Activated T-helper 2 cell treated with anti-CD3 and anti-CD28 coated beads, Interferon-gamma antibody, Interleukin-2, Interleukin-4, amounts not matched to agents 10 μg/mL and 5 μg/mL and 100 μg/mL, durations not matched to agents 14 hours and 24 hours and 36 hours (primary cell): ENCODE results near the gene CFTR. TPM values are rescaled to one million over a fixed set of nuclear protein-coding genes. Genes with fewer than 3 reads are reported as not detected.

Experiments used
- DNase-seq: peaks from one replicate; pipeline ENCODE4 v3.0.0; 2021; ENCODE audit warnings: low spot score
- H3K27ac Mint-ChIP-seq: one replicate; pipeline ENCODE4 v1.8.0; 2021; ENCODE audit warnings: mixed read lengths
- H3K27me3 Mint-ChIP-seq: one replicate; pipeline ENCODE4 v1.8.0; 2021; ENCODE audit warnings: low read depth, mixed read lengths
- H3K36me3 Mint-ChIP-seq: one replicate; pipeline ENCODE4 v1.8.0; 2021; ENCODE audit warnings: low read depth, mixed read lengths
- H3K4me1 Mint-ChIP-seq: one replicate; pipeline ENCODE4 v1.8.0; 2021; ENCODE audit warnings: low read depth, mixed read lengths
- H3K4me3 Mint-ChIP-seq: one replicate; pipeline ENCODE4 v1.8.0; 2021; ENCODE audit warnings: low read depth, mild to moderate bottlenecking, moderate library complexity, mixed read lengths
- H3K9me3 Mint-ChIP-seq: one replicate; pipeline ENCODE4 v1.8.0; 2021; ENCODE audit warnings: mixed read lengths
- intact Hi-C: fragments of 100-400 bp; cut with micrococcal nuclease; formaldehyde crosslinking; loops from one replicate; pipeline ENCODE4 v1.15.1; 2023
- total RNA-seq: library from RNA; stranded (reverse); gene quantifications from 2 replicates; pipeline ENCODE4 v1.2.3, GENCODE V29; 2022

The CFTR gene
- total RNA-seq, 1 donor from 2014 or later = not detected

DNA sequence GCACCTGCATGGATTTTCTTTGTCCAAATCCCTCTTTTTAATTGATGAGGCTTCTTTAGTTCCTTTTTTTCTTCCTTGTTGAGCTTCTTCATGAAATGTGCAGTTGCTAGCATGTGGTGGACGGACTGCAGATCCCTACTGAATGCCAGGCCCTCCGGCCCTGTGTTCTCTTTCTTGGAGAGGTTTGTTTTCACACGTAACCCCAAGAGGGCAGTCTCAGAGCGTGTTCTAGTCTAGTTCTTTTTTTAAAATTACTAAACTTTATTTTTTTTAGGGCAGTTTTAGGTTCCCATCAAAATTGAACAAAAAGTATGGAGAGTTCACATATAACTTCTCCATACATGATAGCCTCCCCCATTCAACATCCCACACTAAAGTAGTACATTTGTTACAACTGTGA, 190.0 kb downstream of the CFTR start:
- intact Hi-C loops = no loop called here
- Mint-ChIP-seq H3K36me3 (no peaks in the 10 kb centered on the region), H3K9me3 (no peaks in the 10 kb centered on the region), H3K27me3 (peaks cover 3% of the 10 kb centered on the region), H3K27ac (no peak overlapping the region), H3K4me1 (no peaks in the 10 kb centered on the region), H3K4me3 (no peak overlapping the region)
- DNase-seq = no peak

DNA sequence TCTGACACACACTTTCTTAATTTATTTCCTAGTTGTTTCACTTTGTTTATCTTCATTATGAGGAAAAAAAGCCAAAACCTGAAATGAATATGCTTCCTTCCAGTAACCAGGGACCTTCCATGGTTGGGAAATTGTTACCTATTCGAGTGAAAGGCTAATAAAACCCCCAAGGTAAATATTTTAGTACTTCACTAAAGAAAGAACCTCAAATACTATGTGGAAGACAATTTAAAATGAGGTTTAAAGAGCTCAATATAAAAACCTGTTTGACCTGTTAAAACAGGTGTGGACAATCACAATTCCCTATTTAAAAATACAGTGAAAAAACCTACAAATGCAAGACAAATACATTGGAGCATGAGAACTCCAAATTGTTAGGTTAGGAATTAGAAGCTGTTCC, 192.6 kb downstream of the CFTR start:
- H3K27ac Mint-ChIP-seq = no peak overlapping the region
- no peaks in the 10 kb centered on the region for H3K4me1 Mint-ChIP-seq
- DNase-seq = no peak
- peaks cover 3% of the 10 kb centered on the region for H3K27me3 Mint-ChIP-seq
- no peaks in the 10 kb centered on the region for H3K36me3 Mint-ChIP-seq
- no peak overlapping the region for H3K4me3 Mint-ChIP-seq
- intact Hi-C loops = no loop called here
- no peaks in the 10 kb centered on the region for H3K9me3 Mint-ChIP-seq

DNA sequence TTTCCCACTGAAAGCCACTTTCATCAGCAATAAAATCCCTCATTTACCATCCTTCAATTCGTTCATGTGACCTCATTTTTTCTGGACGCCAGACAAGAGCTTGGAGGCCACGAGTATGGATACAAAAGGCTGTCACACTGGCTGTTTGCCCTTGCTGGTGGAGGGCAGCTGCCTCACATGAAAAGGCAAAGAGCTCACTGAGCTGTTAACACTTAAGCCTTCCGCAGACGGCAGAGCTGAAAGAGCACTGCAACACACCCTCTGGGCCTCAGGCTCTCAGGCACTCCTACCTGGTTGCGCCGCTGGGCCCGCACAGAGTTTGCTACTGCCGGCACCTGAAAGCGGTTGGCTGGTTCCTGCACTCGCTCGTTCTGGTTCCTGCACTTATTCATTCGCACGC, 193.5 kb downstream of the CFTR start:
- Mint-ChIP-seq H3K4me1 (no peaks in the 10 kb centered on the region), H3K4me3 (no peak overlapping the region), H3K27me3 (peaks cover 2% of the 10 kb centered on the region), H3K9me3 (no peaks in the 10 kb centered on the region), H3K36me3 (no peaks in the 10 kb centered on the region), H3K27ac (no peak overlapping the region)
- DNase-seq = no peak
- intact Hi-C loops = no loop called here

DNA sequence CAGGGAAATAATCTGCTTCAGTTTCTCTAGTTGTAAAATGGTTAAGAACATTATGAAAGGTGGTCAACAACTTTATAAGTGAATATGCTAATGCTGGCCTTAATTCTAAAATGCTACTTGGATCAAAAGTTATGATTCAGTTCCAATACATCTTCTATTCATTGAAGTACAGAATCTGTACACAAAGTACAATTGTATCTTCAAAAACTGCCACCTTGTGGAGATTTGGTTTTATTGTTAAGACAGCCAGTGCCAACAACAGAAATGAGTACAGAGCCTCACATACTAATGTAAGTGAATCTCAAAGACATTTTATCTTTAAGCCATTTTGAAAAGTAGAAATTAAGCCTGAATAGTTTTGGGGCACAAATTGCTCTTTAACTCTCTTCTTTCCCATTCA, 194.0 kb downstream of the CFTR start:
- DNase-seq = no peak
- no peaks in the 10 kb centered on the region for H3K9me3 Mint-ChIP-seq
- H3K36me3 Mint-ChIP-seq = no peaks in the 10 kb centered on the region
- peaks cover 2% of the 10 kb centered on the region for H3K27me3 Mint-ChIP-seq
- no peak overlapping the region for H3K4me3 Mint-ChIP-seq
- H3K4me1 Mint-ChIP-seq = no peaks in the 10 kb centered on the region
- no peak overlapping the region for H3K27ac Mint-ChIP-seq
- intact Hi-C loops = no loop called here

DNA sequence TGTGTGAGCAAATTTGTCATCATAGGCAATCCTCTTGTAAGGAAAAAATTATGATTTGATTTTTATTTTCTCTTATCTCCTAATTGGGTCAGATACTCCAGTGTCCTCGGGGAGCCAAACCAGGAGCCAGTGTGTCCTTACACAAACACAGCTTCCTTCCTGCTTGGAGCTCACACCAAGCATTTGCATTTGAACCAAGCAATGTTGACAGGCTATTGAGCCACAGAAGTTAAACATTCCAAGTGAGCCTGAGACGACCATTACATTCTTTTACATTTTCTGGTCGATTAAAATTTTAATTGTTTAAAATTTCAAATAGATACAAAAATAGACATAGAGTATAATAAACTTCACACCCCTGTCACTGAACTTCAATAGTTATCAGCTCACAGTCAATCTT, 194.8 kb downstream of the CFTR start:
- no peak overlapping the region for H3K27ac Mint-ChIP-seq
- no peaks in the 10 kb centered on the region for H3K36me3 Mint-ChIP-seq
- intact Hi-C loops = no loop called here
- no peaks in the 10 kb centered on the region for H3K9me3 Mint-ChIP-seq
- H3K4me3 Mint-ChIP-seq = no peak overlapping the region
- no peak for DNase-seq
- H3K4me1 Mint-ChIP-seq = no peaks in the 10 kb centered on the region
- peaks cover 2% of the 10 kb centered on the region for H3K27me3 Mint-ChIP-seq

DNA sequence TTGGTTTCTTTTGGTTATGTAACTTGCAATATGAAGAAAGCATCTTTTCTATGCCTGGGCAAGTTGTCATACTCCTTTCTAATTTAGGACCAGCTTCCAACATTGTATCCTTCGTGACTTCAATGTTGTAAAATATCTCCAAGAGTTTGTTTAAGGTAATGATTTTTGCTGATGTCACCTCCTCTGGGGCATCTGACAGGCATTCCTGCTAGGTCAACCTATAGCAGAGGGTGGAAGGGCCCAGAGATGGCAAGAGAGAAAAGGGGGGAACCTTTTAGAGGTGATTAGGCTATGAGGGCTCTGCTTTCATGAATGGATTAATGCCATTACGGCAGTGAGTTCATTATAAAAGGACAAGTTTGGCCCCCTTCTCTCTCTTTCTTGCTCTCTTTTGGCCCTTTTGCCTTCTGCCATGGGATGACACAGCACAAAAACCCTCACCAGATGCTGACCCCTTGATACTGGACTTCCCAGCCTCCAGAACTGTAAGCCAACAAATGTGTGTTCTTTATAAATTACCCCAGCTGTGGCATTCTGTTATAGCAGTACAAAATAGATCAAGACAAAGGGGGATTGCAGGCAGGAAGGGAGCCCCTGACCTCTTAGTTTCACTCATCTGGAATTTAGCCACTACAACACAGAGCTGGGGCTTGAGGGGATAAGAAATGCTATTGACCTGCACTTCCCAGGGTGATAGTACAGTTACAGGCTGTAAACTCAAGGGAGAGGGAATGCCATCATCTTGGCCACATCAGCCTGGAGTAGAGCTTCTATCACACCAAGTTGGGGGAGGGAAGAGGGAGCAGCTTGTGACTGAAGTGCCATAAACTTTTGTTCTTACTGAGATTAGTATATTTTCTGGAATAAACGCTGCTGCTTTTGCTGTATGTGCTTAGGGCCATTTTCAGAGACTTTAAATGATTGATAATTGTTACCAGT, 195.9 kb downstream of the CFTR start:
- no peak overlapping the region for H3K4me3 Mint-ChIP-seq
- no peaks in the 10 kb centered on the region for H3K9me3 Mint-ChIP-seq
- no peaks in the 10 kb centered on the region for H3K36me3 Mint-ChIP-seq
- H3K4me1 Mint-ChIP-seq = no peaks in the 10 kb centered on the region
- no peak overlapping the region for H3K27ac Mint-ChIP-seq
- intact Hi-C loops = no loop called here
- no peak for DNase-seq
- peaks cover 2% of the 10 kb centered on the region for H3K27me3 Mint-ChIP-seq

DNA sequence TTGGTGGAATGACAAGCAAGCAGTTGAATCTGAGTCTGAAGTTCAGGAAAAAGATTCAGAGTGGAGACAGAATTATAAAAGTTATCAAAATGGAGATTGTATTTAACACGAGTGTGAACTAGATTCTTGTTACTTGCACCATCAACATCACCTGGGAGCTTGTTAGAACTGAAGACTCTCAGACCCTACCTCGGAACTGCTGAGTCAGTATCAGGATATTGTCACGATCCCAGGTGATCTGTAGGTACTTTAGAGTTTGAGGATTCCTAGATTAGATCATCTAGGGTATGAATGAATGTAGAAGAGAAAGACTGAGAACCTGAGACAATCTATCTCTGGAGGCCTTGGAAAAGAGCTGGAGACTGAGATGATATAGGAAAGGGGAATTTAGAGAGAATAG, 199.3 kb downstream of the CFTR start:
- Mint-ChIP-seq H3K27me3 (no peaks in the 10 kb centered on the region), H3K9me3 (no peaks in the 10 kb centered on the region), H3K36me3 (no peaks in the 10 kb centered on the region), H3K4me1 (no peaks in the 10 kb centered on the region), H3K4me3 (no peak overlapping the region), H3K27ac (no peak overlapping the region)
- intact Hi-C loops = no loop called here
- DNase-seq = no peak

DNA sequence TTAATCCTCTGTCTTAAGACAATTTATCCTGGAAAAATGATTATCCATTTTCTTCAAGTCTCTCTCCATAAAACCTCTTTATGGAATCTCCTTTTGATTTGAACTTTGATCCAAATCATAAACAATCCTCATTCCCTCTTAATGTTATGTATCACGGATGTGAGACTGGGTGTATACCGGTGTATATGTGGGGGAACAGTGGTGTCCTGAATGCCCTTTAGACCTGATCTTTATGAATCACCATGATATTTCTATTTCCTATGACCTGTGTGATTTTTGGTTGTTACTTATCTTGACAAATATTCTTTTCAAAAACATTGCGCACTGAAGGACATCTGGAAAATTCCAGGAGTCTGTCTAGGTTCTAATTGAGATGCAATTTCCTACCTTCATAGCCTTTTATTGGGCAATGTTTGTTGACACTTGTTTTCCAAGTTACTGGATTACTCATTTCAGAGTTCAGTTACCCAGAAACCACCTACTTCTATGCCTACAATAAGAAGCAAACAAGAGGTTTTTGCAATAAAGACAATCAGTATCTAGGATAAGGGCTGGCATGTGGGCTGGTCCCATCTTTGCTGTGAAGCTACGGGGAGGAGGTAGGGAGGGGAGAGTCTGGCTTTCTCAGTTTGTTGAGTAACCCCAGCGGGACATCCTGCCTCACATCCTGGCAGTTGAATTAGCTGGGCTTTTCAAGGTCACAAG, 203.0 kb downstream of the CFTR start:
- Mint-ChIP-seq H3K4me1 (no peaks in the 10 kb centered on the region), H3K4me3 (no peak overlapping the region), H3K27me3 (no peaks in the 10 kb centered on the region), H3K36me3 (no peaks in the 10 kb centered on the region), H3K27ac (no peak overlapping the region), H3K9me3 (no peaks in the 10 kb centered on the region)
- intact Hi-C loops = no loop called here
- DNase-seq = no peak

DNA sequence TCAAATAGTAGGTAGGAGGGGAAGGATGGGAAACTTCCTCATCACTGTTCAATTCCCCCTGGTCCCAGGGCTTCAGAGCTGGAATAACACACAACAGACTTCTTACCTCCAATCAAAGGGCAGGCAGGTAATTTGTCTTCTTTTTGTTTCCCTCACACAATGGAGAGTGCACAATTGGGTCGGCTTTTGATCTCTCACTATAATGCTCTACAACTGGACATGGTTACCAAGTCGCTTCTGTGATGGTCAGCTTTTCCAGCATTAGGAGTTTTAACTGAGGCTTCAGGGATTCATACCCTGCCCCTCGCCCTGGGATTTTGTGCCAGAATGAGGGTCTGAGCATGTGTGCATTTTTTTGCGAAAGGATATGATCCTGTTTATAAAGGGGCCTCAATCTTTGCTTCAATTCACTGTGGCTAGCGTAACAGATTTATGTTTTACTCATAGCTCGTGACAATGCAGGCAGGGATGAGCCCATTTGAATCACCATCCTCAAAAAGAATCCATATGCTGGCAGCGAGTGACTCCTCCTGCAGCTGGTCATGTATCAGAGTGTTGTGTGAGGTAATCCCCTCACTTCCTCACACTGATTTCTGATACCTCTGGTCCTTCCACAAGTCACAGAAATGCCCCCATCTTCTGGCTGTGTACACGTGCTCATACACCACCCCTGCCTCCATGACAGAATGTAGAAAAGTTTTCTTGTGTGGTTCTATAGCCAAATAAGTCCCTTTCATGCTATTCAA, 203.8 kb downstream of the CFTR start:
- Mint-ChIP-seq H3K27ac (no peak overlapping the region), H3K4me3 (no peak overlapping the region), H3K36me3 (no peaks in the 10 kb centered on the region), H3K27me3 (no peaks in the 10 kb centered on the region), H3K4me1 (no peaks in the 10 kb centered on the region), H3K9me3 (no peaks in the 10 kb centered on the region)
- intact Hi-C loops = no loop called here
- DNase-seq = no peak

DNA sequence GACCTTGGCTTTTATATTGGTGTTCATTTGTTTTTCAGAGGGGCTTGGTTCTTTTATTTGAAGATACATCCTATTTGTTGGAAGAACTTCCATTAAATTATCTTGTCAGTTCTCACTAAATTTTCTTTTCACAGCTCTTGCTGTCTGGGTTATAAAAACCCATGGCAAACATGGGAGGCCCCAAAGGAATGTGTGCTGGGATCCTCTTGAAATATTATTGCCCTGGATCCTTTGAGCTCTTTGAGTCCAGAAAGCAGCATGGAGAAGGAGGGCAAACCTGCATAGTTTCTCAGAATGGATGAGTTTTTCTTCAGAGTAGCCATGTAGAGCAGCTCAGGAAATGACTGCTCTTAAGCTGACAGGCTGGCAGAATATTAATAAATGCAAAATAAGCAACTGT, 206.0 kb downstream of the CFTR start:
- no peak overlapping the region for H3K27ac Mint-ChIP-seq
- intact Hi-C loops = no loop called here
- H3K4me1 Mint-ChIP-seq = no peaks in the 10 kb centered on the region
- DNase-seq = no peak
- H3K9me3 Mint-ChIP-seq = no peaks in the 10 kb centered on the region
- no peaks in the 10 kb centered on the region for H3K27me3 Mint-ChIP-seq
- H3K36me3 Mint-ChIP-seq = no peaks in the 10 kb centered on the region
- H3K4me3 Mint-ChIP-seq = no peak overlapping the region

DNA sequence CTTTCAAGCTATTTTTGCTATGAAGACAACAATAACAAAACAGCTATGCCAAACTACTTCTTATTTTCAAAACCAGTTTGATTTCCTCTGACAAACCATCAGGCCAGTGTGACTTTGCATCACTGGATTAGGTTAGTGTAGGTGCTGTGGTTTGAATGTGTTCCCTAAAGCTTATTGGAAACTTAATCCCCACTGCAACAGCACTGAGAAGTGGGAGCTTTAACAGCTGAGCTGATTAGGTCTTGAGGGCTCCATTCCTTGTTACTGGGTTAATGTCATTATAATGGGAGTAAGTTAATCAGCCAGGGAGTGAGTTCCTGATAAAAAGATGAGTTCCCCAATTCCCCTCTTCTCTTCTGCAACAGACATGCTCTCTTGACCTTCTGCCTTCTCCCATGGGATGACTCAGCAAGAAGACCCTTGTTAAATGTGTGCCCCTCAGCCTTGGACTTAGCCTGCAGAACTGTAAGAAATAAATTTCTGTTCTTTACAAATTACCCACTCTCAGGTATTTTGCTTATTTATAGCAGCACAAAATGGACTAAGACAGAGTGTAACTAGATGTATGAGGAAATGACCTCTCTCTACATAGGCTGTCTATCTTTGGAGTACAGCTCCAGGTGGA, 206.6 kb downstream of the CFTR start:
- Mint-ChIP-seq H3K36me3 (no peaks in the 10 kb centered on the region), H3K9me3 (no peaks in the 10 kb centered on the region), H3K4me3 (no peak overlapping the region), H3K27ac (no peak overlapping the region), H3K27me3 (no peaks in the 10 kb centered on the region), H3K4me1 (no peaks in the 10 kb centered on the region)
- intact Hi-C loops = no loop called here
- DNase-seq = no peak

DNA sequence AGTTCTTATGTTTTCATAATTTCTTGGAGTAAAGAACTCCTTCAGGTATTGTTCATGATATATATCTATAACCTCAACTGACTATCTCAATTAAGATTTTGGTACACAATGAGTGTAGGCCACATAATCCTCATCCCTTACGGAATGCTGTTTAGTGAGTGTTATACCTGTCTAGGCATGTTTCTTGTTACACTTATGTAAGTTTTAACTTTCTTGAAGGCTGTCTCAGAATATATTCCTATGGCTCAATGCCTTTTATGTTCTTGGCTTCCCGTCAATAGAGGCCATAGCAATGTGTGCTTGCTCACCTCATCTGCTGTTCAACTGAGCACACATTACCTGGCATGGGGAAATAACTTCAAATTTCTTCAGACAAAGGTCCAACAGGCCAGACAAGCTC, 208.3 kb downstream of the CFTR start:
- Mint-ChIP-seq H3K36me3 (no peaks in the 10 kb centered on the region), H3K27me3 (no peaks in the 10 kb centered on the region), H3K4me3 (no peak overlapping the region), H3K4me1 (no peaks in the 10 kb centered on the region), H3K27ac (no peak overlapping the region), H3K9me3 (no peaks in the 10 kb centered on the region)
- intact Hi-C loops = no loop called here
- no peak for DNase-seq
